ENCODE results near the gene ZNF407.

ZNF407 gene

DNA sequence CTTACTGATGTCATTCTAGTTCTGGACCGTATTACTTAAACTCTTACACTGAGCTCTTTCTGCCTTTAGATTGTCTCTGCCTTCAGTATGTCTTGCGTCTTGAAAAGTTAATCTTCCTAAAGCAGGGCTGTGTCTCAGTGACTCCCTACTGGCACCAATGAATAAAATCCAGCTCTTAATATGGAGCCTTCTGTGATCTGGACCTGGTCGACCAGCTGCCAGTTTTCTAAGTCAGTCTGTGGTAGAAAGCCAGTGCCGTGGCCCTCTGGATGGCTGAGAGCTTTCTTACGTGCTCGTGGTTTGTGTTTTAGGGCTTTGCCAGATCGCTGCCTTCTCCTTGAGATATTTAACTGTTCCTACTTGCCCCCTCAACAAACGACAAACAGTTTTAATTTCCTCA is 26.8 kb downstream of the ZNF407 start:
- no peak for DNase-seq (ENCODE audit: extremely low read depth in 1 of 2, low read depth in 1 of 2)

DNA sequence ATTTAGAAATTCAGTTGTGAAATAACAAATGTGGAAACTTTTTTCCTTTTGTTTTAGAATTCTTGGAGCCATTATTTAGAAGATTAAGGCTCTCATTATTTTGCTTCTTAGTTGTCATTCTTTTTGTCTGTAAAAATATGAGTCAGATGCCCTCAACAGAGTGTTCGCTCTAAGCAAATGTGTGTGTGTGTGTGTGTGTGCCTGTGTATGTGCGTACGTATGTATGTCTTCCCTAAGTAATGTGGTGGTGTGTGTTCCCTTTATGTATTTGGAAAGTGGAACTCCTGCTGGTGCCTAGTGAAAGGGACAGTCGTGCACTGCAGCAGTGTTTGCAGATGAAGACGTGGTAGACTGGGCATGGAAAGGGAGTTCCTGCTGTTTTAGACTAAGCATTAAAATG is 27.5 kb downstream of the ZNF407 start:
- DNase-seq (ENCODE audit: extremely low read depth in 1 of 2, low read depth in 1 of 2) = no peak

DNA sequence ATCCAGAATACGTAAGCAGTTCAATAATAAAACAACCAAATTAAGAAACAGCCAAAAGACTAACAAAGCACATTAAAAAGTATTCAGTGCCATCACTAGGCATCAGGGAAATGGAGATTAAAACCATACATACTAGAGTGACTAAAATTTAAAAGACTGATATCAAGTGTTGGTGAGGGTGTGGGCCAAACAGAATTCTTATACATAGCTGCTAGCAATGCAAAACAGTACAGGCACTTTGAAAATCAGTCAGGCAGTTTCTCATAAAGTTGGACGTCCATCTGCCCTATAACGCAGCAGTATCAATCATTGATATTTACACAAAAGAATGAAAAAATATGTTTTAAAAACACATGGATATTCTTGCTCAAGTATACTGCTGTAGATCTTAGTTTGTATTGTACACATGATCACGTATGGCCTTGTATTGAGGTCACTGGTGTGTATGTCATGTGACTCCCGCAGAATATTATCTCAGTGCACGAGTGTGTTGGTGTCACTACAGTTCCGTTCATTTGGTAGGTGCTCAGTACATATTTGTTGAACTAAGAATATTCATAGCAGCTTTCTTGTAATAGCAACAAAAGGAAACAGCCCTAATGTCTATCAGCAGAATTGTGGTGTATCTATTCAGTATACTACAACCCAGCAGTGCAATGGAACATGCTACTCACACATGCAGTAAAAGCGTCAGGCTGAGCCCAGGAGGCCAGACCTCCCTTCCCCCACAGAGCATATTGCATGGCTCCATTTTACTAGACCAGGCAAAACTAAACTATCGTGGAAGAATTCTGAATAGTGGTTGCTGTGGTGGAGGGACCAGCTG is 28.6 kb downstream of the ZNF407 start:
- DNase-seq (ENCODE audit: extremely low read depth in 1 of 2, low read depth in 1 of 2) = no peak

DNA sequence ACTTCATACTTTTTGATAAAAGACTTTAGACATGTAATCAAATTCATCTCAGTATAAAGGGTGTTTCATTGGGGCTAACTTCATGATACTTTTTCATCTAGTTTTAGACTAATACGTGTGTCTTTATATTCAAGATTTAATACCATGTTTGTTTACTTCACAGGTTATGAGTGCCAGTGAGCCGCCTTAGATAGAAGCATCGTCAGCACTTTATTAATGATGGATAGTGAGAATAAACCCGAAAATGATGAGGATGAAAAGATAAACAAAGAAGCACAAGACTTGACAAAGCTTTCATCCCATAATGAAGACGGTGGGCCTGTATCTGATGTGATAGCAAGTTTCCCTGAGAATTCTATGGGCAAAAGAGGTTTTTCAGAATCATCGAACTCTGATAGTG is 33.1 kb downstream of the ZNF407 start:
- no peak for DNase-seq (ENCODE audit: extremely low read depth in 1 of 2, low read depth in 1 of 2)

DNA sequence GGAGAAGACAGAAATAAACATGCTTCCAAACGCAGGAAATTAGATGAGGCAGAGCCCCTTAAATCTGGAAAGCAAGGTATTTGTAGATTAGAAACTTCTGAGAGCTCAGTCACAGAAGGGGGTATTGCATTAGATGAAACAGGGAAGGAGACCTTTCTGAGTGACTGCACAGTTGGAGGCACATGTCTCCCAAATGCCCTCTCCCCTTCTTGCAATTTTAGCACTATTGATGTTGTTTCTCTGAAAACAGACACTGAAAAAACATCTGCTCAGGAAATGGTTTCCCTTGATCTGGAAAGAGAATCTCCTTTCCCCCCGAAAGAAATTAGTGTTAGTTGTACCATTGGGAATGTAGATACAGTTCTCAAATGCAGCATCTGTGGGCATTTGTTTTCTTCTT is 33.5 kb downstream of the ZNF407 start:
- DNase-seq (ENCODE audit: extremely low read depth in 1 of 2, low read depth in 1 of 2) = no peak

DNA sequence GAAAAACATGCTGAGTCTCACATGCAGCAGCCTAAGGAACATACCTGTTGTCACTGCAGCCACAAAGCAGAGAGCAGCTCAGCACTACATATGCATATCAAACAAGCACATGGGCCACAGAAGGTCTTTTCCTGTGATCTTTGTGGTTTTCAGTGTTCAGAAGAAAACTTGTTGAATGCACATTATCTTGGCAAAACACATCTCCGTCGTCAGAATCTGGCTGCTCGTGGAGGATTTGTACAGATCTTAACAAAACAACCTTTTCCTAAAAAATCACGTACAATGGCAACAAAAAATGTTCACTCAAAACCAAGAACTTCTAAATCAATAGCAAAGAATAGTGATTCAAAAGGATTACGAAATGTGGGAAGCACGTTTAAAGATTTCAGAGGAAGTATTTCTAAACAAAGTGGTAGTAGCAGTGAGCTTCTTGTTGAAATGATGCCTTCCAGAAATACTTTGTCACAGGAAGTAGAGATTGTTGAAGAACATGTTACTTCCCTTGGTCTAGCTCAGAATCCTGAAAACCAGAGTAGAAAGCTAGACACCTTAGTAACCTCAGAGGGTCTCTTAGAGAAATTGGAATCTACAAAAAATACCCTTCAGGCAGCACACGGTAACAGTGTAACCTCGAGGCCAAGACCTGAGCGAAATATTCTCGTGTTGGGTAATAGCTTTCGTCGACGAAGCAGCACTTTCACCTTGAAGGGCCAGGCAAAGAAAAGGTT is 34.1 kb downstream of the ZNF407 start:
- DNase-seq (ENCODE audit: extremely low read depth in 1 of 2, low read depth in 1 of 2) = no peak

DNA sequence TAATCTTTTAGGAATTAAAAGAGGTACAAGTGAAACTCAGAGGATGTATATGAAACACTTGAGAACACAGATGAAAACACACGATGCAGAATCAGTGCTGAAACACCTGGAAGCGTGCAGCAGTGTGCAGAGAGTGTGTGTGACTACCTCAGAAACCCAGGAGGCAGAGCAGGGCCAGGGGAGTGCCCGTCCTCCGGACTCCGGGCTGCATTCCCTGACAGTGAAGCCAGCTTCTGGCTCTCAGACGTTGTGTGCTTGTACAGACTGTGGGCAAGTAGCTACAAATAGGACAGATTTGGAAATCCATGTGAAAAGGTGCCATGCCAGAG is 34.6 kb downstream of the ZNF407 start:
- DNase-seq (ENCODE audit: extremely low read depth in 1 of 2, low read depth in 1 of 2) = no peak

DNA sequence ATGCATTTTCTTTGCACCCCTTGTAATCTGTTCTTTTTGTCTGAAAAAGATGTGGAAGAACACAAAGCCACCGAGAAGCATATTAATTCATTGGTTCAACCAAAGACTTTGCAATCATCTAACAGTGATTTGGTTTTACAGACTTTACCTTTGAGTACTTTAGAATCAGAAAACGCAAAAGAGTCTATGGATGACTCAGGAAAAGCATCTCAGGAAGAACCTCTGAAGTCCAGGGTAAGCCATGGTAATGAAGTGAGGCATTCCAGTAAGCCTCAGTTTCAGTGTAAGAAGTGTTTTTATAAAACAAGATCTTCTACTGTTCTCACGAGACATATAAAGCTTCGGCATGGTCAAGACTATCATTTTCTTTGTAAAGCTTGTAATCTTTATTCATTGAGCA is 35.2 kb downstream of the ZNF407 start:
- DNase-seq (ENCODE audit: extremely low read depth in 1 of 2, low read depth in 1 of 2) = no peak

DNA sequence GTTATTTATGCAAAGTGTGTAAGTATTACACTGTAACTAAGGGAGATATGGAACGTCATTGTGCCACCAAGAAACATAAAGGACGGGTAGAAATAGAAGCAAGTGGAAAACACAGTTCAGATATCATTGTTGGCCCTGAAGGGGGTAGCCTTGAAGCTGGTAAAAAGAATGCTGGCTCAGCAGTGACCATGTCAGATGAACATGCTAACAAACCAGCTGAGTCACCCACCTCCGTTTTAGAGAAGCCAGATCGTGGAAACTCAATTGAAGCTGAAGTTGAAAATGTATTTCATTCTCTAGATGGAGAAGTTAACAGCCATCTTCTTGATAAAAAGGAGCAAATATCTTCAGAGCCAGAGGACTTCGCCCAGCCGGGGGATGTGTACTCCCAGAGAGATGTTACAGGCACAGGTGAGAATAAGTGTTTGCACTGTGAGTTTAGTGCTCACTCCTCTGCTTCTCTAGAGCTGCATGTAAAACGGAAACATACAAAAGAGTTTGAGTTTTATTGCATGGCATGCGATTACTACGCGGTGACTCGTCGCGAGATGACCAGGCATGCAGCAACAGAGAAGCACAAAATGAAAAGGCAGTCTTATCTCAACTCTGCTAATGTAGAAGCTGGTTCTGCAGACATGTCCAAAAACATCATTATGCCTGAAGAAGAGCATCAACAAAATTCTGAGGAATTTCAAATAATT is 36.1 kb downstream of the ZNF407 start:
- no peak for DNase-seq (ENCODE audit: extremely low read depth in 1 of 2, low read depth in 1 of 2)

DNA sequence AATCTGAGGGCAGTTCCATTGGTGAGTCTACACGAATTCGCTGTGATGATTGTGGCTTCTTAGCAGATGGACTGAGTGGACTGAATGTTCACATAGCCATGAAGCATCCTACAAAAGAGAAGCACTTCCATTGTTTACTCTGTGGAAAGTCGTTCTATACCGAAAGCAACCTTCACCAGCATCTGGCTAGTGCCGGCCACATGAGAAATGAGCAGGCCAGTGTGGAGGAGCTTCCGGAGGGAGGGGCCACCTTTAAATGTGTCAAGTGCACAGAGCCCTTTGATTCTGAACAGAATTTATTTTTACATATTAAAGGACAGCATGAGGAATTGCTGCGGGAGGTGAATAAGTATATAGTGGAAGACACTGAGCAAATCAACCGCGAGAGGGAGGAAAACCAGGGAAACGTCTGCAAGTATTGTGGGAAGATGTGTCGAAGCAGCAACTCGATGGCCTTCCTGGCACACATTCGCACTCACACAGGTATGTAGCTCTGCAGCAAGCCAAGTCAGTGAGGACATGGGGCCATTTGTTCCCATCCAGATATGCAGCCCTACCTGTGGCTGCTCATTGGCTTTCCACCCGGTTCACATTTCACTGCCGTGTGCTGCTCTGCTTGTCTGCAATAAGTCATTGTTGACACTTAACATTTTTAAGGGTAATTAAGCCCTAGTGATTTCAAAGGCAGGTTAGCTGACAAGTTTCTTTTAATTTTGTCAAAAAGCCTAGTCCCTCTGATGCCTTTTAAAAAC is 37.7 kb downstream of the ZNF407 start:
- DNase-seq (ENCODE audit: extremely low read depth in 1 of 2, low read depth in 1 of 2) = no peak

DNA sequence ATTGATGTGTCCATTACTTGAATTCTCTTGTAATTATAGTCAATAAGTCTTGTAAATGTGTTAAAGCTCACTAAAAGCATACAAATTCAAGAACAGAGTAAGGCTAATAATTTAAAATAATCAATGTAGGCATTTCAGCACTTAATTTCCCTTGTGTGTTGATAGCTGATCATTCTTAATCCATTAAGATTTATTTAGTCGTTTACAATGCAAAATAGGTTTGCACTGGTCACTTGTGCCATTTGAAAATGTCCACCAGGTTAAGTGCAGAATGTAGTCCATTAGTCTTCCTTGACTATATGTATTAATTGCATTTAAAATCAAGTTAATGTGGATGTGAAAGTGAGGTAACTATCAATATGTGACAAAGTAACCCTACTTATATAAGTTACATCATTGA is 39.4 kb downstream of the ZNF407 start:
- no peak for DNase-seq (ENCODE audit: extremely low read depth in 1 of 2, low read depth in 1 of 2)

DNA sequence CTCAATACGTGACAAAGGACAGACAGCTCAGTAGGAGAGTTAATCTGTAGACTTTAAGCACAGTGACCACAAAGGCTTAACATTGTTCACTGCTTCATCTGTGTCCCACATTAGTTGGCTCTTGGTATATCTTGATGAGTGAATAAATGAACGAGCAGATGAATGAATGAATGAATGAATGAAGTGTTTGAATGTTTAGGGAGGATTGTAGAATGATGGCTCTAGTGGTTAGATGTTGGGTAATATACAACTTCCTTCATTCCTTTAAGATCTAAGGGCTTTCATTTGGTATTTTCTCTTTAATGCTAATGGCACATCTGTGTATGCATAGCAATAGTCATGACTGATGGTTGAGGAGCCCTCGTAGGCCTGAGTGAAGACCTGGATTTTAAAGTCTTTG is 40.5 kb downstream of the ZNF407 start:
- no peak for DNase-seq (ENCODE audit: extremely low read depth in 1 of 2, low read depth in 1 of 2)

DNA sequence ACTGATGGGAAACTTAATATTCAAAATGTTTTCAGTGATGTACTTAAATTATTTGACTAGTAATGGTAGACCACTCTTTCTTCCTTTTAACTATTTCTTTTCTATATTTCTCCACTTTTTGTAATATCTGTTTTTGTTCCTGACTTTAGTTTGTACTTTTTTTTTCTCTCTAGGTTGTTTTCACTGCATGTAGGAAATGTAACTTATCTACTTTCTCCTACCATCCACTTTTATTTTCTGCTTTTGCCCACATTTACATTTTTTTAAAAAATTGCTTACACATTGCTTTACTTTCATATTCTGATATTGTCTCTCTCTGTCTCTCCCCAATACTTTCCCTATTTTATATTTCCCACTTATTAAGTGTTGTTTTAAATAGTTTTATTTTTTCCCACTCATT is 47.0 kb downstream of the ZNF407 start:
- no peak for DNase-seq (ENCODE audit: extremely low read depth in 1 of 2, low read depth in 1 of 2)

DNA sequence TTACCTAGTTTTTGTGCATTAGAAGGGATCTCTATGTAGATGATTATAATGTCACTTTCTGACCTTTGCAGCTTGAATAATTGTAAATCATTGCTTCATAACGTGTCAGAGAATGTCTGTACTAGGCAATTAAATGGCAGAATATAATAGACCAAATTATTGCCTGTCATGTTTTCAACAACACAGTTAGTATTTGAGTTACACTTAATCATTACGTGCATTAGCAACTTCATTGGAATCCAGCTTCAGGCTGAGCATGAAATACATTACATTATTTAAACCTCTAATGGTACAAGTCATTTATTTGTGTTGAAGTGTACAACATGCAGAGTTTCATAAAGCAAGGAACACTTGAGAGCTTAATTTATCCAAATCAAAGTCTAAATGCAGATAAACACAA is 48.0 kb downstream of the ZNF407 start:
- DNase-seq (ENCODE audit: extremely low read depth in 1 of 2, low read depth in 1 of 2) = no peak

DNA sequence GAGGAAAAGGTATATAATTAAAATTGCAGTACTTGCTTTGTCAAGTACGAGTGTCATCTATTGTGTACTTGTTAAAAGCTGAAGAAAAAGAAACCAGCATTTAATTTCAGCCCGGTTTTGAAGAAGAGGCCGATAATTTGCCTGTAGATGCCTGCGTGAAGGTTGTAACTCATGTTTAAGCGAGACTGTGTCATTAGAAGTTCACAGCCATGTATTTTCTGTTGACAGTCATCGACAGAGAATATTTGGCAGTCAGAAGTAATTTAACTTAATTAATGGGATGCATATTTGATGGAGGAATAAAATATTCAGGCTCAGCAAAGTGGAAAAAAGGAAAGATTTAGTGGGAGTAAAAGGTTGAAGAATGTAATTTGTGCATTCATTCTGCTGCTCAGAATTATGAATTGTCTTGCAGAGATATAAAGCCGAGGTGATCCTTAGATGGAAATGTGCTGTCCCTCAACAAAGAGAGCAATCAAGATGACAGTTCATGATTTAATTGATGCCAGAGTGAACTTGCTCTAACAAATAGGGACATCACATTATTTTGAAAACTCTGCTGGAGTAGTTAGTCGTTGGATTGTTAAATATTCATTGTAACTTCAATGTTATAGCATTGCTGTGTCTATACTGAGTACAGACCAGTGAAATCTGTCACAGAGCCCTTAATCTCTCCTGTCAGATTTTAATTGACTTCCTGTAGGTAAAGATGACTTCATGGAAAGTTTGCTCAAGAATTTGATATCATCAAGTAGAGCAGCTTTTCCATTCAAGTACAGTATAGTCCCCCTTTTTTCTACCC is 53.9 kb downstream of the ZNF407 start:
- DNase-seq (ENCODE audit: extremely low read depth in 1 of 2, low read depth in 1 of 2) = no peak

DNA sequence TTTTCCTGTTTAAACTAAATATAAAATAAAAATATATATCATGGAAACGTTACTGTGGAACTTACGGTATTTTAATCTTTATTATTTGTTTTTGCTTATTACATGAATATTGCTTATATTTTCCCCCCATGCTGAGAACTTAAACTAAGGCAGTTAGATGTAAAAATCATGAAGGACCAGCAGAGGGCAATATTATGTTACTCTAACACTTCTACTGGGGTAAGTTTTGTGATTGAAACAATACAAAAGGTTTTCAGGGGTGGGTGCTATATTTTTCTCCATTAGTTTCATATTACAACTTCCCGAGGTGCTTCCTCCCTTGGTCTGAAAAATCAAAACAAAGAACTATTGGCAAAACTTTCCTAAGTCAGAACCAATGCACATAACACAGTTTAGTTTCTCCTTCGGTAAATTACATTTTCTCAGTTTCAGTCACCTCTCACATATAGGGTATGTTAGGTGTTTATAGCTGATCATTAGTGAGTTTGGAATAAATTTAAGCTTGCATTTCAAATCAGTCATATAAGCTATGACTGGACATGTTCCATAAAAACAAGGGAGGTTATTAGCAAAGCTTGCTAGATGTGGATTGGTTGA is 54.8 kb downstream of the ZNF407 start:
- DNase-seq (ENCODE audit: extremely low read depth in 1 of 2, low read depth in 1 of 2) = no peak

DNA sequence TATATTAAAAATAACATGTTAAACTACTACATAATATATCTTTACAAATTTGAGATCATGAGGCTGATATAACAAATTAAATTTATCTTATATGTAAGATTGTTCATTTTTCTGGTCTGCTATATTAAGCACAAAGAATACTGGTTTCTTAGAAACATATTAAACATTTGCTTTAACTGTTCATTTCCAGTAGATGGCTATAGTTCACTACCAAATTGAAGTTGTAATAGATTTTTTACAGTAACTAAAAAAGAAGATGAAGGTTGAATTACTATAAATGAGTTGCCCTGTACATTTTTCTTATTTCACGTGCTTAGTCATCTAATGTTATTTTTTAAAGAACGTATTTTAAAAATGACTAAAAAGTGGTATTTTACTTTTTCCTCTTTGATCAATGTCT is 57.0 kb downstream of the ZNF407 start:
- no peak for DNase-seq (ENCODE audit: extremely low read depth in 1 of 2, low read depth in 1 of 2)

DNA sequence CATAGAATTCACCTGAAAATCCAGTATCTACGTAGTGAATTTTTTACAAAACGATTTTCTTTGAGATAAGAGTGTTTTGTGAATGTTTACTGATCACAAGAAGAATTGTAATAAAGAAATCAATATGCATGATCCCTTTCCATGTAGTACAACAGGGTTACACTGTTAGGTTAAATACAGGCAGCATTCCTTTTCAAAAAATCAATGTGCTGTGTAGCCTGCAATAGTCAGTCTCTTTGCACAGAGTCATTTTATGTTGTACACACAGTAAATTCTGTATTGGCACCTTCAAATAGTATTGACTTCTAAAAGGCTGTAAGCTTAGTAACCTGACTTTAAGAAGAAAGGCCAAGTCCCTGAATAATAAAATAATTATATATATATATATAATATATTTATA is 63.3 kb downstream of the ZNF407 start:
- DNase-seq (ENCODE audit: extremely low read depth in 1 of 2, low read depth in 1 of 2) = no peak

DNA sequence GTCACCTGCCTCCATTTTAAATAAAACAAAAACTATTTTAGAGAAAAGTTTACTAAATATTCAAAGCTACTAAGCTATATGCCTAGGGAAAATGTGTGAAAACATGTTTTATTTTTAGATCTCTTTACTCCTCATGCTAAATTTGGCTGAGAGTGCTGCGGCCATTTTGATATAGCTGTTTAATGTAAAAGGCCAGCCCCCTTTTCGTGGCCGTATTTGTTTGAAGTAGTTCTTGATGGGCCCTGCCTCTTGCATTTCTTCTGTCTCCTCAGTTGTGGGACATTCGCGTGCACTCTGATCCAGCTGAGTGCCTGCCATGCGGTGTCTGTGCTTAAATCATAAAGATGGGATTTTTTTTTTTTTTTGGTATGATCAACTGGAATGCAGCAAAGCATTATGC is 64.0 kb downstream of the ZNF407 start:
- DNase-seq (ENCODE audit: extremely low read depth in 1 of 2, low read depth in 1 of 2) = no peak

DNA sequence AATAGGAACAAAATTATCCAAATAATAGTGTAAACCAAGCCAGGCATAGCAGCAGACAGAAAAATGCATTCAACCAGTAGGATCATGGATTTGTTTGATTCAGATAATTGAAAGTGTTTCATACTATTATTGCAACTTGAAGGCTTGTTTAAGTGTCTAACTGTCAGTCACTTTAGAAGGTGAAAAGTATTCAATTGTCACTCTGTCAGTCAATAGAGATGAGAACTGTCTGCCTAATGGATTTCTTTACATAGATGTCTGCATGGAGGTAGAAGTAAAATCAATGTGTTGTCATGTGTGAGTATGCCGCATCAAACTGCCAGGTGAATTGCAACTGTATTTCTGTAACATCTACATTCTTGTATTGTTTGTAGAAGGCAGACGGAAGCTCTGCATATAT is 65.0 kb downstream of the ZNF407 start:
- no peak for DNase-seq (ENCODE audit: extremely low read depth in 1 of 2, low read depth in 1 of 2)
